ENCODE results near the gene P2RY2.

DNA sequence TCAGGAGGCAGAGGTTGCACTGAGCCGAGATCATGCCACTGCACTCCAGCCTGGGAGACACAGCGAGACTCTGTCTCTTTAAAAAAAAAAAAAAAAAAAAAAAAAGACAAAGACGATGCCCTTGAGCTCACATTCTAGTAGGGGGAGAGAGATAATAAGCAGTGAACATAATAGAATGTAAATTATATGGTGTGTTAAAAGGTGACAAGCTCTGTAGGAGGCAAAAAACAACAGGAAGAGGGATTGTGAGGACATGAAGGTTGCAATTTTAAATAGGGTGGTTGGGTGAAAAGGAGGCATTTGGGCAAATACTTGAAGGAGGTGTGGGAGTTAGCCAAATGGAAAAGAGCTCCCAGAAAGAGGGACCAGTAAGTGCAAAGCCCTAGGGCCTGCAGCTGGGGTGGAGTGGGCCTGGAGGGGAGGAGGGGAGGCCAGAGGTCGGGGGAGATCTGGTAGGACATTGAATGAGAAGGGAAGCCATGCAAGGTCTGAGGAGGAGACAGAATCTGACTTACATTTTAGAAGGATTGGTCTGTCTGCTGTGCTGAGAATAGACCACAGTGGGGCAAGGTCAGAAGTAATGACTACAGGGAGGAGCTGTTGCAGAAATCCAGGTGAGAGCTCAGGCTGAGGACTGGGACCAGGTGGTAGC, 26.6 kb downstream of the P2RY2 start:
- TF ChIP-seq POLR2AphosphoS5 (IDR thresholded peaks at IDR 0.05; ENCODE audit: low read depth, low read length) (no peak), POLR2A (IDR thresholded peaks at IDR 0.05; ENCODE audit: low read depth, low read length) (no peak), TAF1 (IDR thresholded peaks at IDR 0.05; ENCODE audit: low read depth, low read length) (no peak), POU2F2 (IDR thresholded peaks at IDR 0.05; ENCODE audit: low read depth, low read length) (no peak), SPI1 (IDR thresholded peaks at IDR 0.05; ENCODE audit: low read depth, low read length) (no peak), PAX5 (IDR thresholded peaks at IDR 0.05; ENCODE audit: insufficient read depth, low read length, severe bottlenecking) (no peak)
